HCT116 (cell line): Measurements from ENCODE around the gene DYNC1LI1. TPM values are rescaled to one million over a fixed set of nuclear protein-coding genes. Genes with fewer than 3 reads are reported as not detected.

ENCODE experiments used
- ATAC-seq: fragments of 200-7000 bp; cut with Tn5 transposase; 2 replicates; pipeline ENCODE4 v1.9.1; 2020; ENCODE audit warnings: mild to moderate bottlenecking, moderate library complexity
- BruUV-seq: library from RNA; stranded (reverse); fragments of 400-500 nt; replicated peaks from 2 replicates; lab custom pipeline; 2021; lab: Mats Ljungman, UMichigan
- CTCF ChIA-PET: fragments of 300-600 bp; sonication (Branson Sonifier 250); formaldehyde crosslinking; loops from one replicate; lab custom pipeline; 2021; ENCODE audit warnings: antibody characterized with exemption; lab: Charles Lee
- POLR2A ChIA-PET: fragments of 300-600, 350-600 bp; sonication (Branson Sonifier 250); formaldehyde crosslinking; loops from one replicate; lab custom pipeline; 2021; ENCODE audit warnings: antibody characterized with exemption; lab: Charles Lee
- RAD21 ChIA-PET, 2 experiments: fragments of 300-600 bp; sonication (Branson Sonifier 250); formaldehyde crosslinking; loops; one replicate each; lab custom pipeline; 2023; ENCODE audit warnings: low total read pairs in 2 of 2; ENCODE audit not compliant: uncharacterized antibody in 2 of 2, unreplicated experiment in 2 of 2, low non-redundant PET in 1 of 2; lab: Charles Lee
- DNase-seq: peaks from one replicate; pipeline ENCODE4 v3.0.0-alpha.2; 2010; ENCODE audit warnings: low read depth, low spot score
- H2AFZ ChIP-seq: fragments of 200-600 bp; shearing (Covaris generic), sonication (generic); 2 replicates; pipeline ENCODE4 v1.6.1; 2017; ENCODE audit warnings: low read depth, mixed run types, mixed read lengths, antibody characterized with exemption, low read length; ENCODE audit not compliant: poor library complexity, severe bottlenecking
- H3K27ac ChIP-seq: 2 replicates; pipeline ENCODE4 v1.5.1; 2012; ENCODE audit warnings: low read depth, low read length
- H3K27me3 ChIP-seq: fragments of 200-600 bp; sonication (generic); 2 replicates; pipeline ENCODE4 v1.6.1; 2016; ENCODE audit warnings: mixed run types, low read length, mixed read lengths; ENCODE audit not compliant: insufficient read depth
- H3K36me3 ChIP-seq, 2 experiments: fragments of 200-500 bp in 1 of 2; fragments of 200-600 bp in 1 of 2; sonication (Bioruptor generic) in 1 of 2; sonication (generic) in 1 of 2; 2 replicates each; pipeline versions ENCODE4 v1.5.1 to v1.6.1; 2014 to 2016; ENCODE audit warnings: low read length in 2 of 2, inconsistent platforms in 1 of 2, mixed read lengths in 1 of 2, mixed run types in 1 of 2; ENCODE audit not compliant: insufficient read depth in 2 of 2, control insufficient read depth in 1 of 2
- H3K4me1 ChIP-seq, 2 experiments: fragments of 200-600 bp in 1 of 2; sonication (generic) in 1 of 2; 2 replicates each; pipeline versions ENCODE4 v1.5.1 to v1.6.1; 2012 to 2017; ENCODE audit warnings: low read length in 2 of 2, inconsistent platforms in 1 of 2, mild to moderate bottlenecking in 1 of 2, mixed read lengths in 1 of 2, mixed run types in 1 of 2, moderate library complexity in 1 of 2; ENCODE audit not compliant: insufficient read depth in 2 of 2, control insufficient read depth in 1 of 2
- H3K4me2 ChIP-seq: fragments of 200-600 bp; sonication (generic); 2 replicates; pipeline ENCODE4 v1.6.1; 2017; ENCODE audit warnings: mixed run types, low read length, mixed read lengths
- H3K4me3 ChIP-seq, 2 experiments: fragments of 200-600 bp in 1 of 2; sonication (generic) in 1 of 2; replicated peaks in 1 of 2; 2 replicates each; pipeline ENCODE4 v1.5.1; 2011 to 2016; ENCODE audit warnings: low read length in 2 of 2, control low read depth in 1 of 2, low read depth in 1 of 2, mild to moderate bottlenecking in 1 of 2, mixed read lengths in 1 of 2, mixed run types in 1 of 2
- H3K79me2 ChIP-seq: fragments of 200-600 bp; sonication (generic); 2 replicates; pipeline ENCODE4 v1.6.1; 2017; ENCODE audit warnings: mild to moderate bottlenecking, mixed run types, low read length, moderate library complexity, mixed read lengths; ENCODE audit not compliant: insufficient read depth
- H3K9ac ChIP-seq: fragments of 200-600 bp; sonication (generic); 2 replicates; pipeline ENCODE4 v1.6.1; 2016; ENCODE audit warnings: low read length, mixed read lengths
- H3K9me2 ChIP-seq: fragments of 200-600 bp; sonication (generic), shearing (Covaris generic); 2 replicates; pipeline ENCODE4 v1.6.1; 2017; ENCODE audit warnings: mixed run types, mild to moderate bottlenecking, moderate library complexity; ENCODE audit not compliant: insufficient read depth
- H3K9me3 ChIP-seq, 2 experiments: fragments of 200-500 bp in 1 of 2; fragments of 200-600 bp in 1 of 2; sonication (Bioruptor generic) in 1 of 2; sonication (generic) in 1 of 2; 2 replicates each; pipeline ENCODE4 v1.6.1; 2014 to 2017; ENCODE audit warnings: low read length in 2 of 2, mixed read lengths in 2 of 2, inconsistent platforms in 1 of 2, low read depth in 1 of 2, mild to moderate bottlenecking in 1 of 2, mixed run types in 1 of 2, moderate library complexity in 1 of 2; ENCODE audit not compliant: control insufficient read depth in 1 of 2, insufficient read depth in 1 of 2
- H4K20me1 ChIP-seq: fragments of 200-600 bp; sonication (generic), shearing (Covaris generic); 2 replicates; pipeline ENCODE4 v1.6.1; 2017; ENCODE audit warnings: mixed run types, mild to moderate bottlenecking, moderate library complexity; ENCODE audit not compliant: insufficient read depth
- ATF3 ChIP-seq: IDR thresholded peaks from 2 replicates; pipeline ENCODE4 v1.6.1; 2012
- CBX3 ChIP-seq: IDR thresholded peaks from 2 replicates; pipeline ENCODE4 v1.6.1; 2012; ENCODE audit warnings: low read depth
- CEBPB ChIP-seq: IDR thresholded peaks from 2 replicates; pipeline ENCODE4 v1.6.1; 2012; ENCODE audit warnings: low read depth
- CTCF ChIP-seq, 3 experiments: fragments of 200-600 bp in 1 of 3; sonication (generic) in 1 of 3; IDR thresholded peaks in 2 of 3; conservative IDR thresholded peaks in 1 of 3; 2 replicates each; pipeline ENCODE4 v1.5.1; 2012 to 2017; ENCODE audit warnings: low read depth in 2 of 3, low read length in 2 of 3, antibody characterized with exemption in 1 of 3, borderline replicate concordance in 1 of 3, control low read depth in 1 of 3, mild to moderate bottlenecking in 1 of 3, mixed read lengths in 1 of 3, mixed run types in 1 of 3, moderate library complexity in 1 of 3; ENCODE audit not compliant: insufficient read depth in 1 of 3
- EGR1 ChIP-seq: IDR thresholded peaks from 2 replicates; pipeline ENCODE4 v1.6.1; 2012; ENCODE audit warnings: low read depth
- ELF1 ChIP-seq: IDR thresholded peaks from 2 replicates; pipeline ENCODE4 v1.6.1; 2012; ENCODE audit warnings: low read depth, borderline replicate concordance
- EZH2 ChIP-seq: fragments of 200-600 bp; sonication (generic); IDR thresholded peaks from 2 replicates; pipeline ENCODE4 v1.6.1; 2017; ENCODE audit warnings: antibody characterized with exemption, mixed run types
- FOSL1 ChIP-seq: IDR thresholded peaks from 2 replicates; pipeline ENCODE4 v1.6.1; 2012; ENCODE audit warnings: low read depth
- JUND ChIP-seq: IDR thresholded peaks from 2 replicates; pipeline ENCODE4 v1.6.1; 2012
- MAX ChIP-seq: IDR thresholded peaks from 2 replicates; pipeline ENCODE4 v1.6.1; 2012
- POLR2A ChIP-seq: IDR thresholded peaks from 2 replicates; pipeline ENCODE4 v1.7.0; 2011; ENCODE audit warnings: borderline replicate concordance; ENCODE audit not compliant: insufficient read depth, insufficient read length; ENCODE audit errors: extremely low read depth
- POLR2AphosphoS5 ChIP-seq: IDR thresholded peaks from 2 replicates; pipeline ENCODE4 v1.6.1; 2011; ENCODE audit warnings: mild to moderate bottlenecking, low read depth, low read length, moderate library complexity
- REST ChIP-seq: IDR thresholded peaks from 2 replicates; pipeline ENCODE4 v1.6.1; 2012; ENCODE audit warnings: low read depth
- SIN3A ChIP-seq: IDR thresholded peaks from 2 replicates; pipeline ENCODE4 v1.6.1; 2012; ENCODE audit warnings: low read depth
- TCF7L2 ChIP-seq: IDR thresholded peaks from 2 replicates; pipeline ENCODE4 v1.7.0; 2011; ENCODE audit warnings: borderline replicate concordance, inconsistent platforms; ENCODE audit not compliant: insufficient read depth, insufficient read length; ENCODE audit errors: extremely low read depth
- YY1 ChIP-seq: IDR thresholded peaks from 2 replicates; pipeline ENCODE4 v1.6.1; 2011; ENCODE audit warnings: low read length, low read depth, moderate library complexity, mild to moderate bottlenecking; ENCODE audit not compliant: insufficient replicate concordance; ENCODE audit errors: extremely low read depth
- ZFX ChIP-seq: fragments of 450-650 bp; IDR thresholded peaks from 2 replicates; pipeline ENCODE4 v1.6.1; 2017
- ZNF274 ChIP-seq: fragments of 200-500 bp; sonication (Bioruptor generic); IDR thresholded peaks from 2 replicates; pipeline ENCODE4 v1.6.1; 2014; ENCODE audit warnings: mild to moderate bottlenecking, low read depth, low read length, inconsistent platforms
- intact Hi-C: fragments of 100-400 bp; cut with micrococcal nuclease; formaldehyde crosslinking; loops from 2 replicates; pipeline ENCODE4 v1.10.0; 2022
- total RNA-seq: library from RNA; stranded (reverse); gene quantifications from one replicate; pipeline ENCODE4 v1.2.1, GENCODE V29; 2021; ENCODE audit not compliant: unreplicated experiment

Gene DYNC1LI1
- total RNA-seq, 1 experiment from 2014 or later: 39.4 TPM

- TF ChIP-seq EZH2 (no peak), CEBPB (no peak), ZNF274 (no peak)
- ChIA-PET CTCF (no interaction called here), POLR2A (no interaction called here), RAD21 (no interaction called here)
- H3K36me3 ChIP-seq: no peaks in the 10 kb centered on the region
- H3K9ac ChIP-seq: no peak overlapping the region
- H2AFZ ChIP-seq: no peak overlapping the region
- H3K4me3 ChIP-seq: no peak overlapping the region
- intact Hi-C loops: no loop called here
- H3K9me3 ChIP-seq: no peaks in the 10 kb centered on the region
- H3K4me2 ChIP-seq: no peak overlapping the region
- no peaks in the 10 kb centered on the region for H3K9me2 ChIP-seq
- H4K20me1 ChIP-seq: no peaks in the 10 kb centered on the region
- H3K27ac ChIP-seq: no peak overlapping the region
- H3K79me2 ChIP-seq: no peaks in the 10 kb centered on the region
- H3K27me3 ChIP-seq: no peaks in the 10 kb centered on the region
- ATAC-seq (no peak), DNase-seq (no peak)
- BruUV-seq: no TSS peak
- H3K4me1 ChIP-seq: no peaks in the 10 kb centered on the region
Measured at GRCh38 chr3:32607522-32607921, 36.9 kb upstream of the DYNC1LI1 start.

GRCh38 chr3:32606960-32607359 lies 36.3 kb upstream of the DYNC1LI1 start:
- no peaks in the 10 kb centered on the region for H4K20me1 ChIP-seq
- no peak overlapping the region for H2AFZ ChIP-seq
- H3K27ac ChIP-seq: no peak overlapping the region
- no peaks in the 10 kb centered on the region for H3K9me3 ChIP-seq
- H3K36me3 ChIP-seq: no peaks in the 10 kb centered on the region
- DNase-seq (no peak), ATAC-seq (no peak)
- no peak overlapping the region for H3K4me3 ChIP-seq
- no peak overlapping the region for H3K9ac ChIP-seq
- ChIA-PET CTCF (no interaction called here), POLR2A (no interaction called here), RAD21 (no interaction called here)
- no peak overlapping the region for H3K4me2 ChIP-seq
- no peaks in the 10 kb centered on the region for H3K79me2 ChIP-seq
- no peaks in the 10 kb centered on the region for H3K4me1 ChIP-seq
- H3K27me3 ChIP-seq: no peaks in the 10 kb centered on the region
- intact Hi-C loops: no loop called here
- no peaks in the 10 kb centered on the region for H3K9me2 ChIP-seq
- BruUV-seq: no TSS peak
- no peak for TF ChIP-seq ELF1
- TF ChIP-seq SIN3A: no peak
- no peak for TF ChIP-seq MAX
- TF ChIP-seq CTCF (IDR thresholded peaks at IDR 0.05 in 2 of 3, conservative IDR thresholded peaks at IDR 0.05 in 1 of 3; ENCODE audit: borderline replicate concordance in 1 of 3, insufficient read depth in 1 of 3, low read depth in 2 of 3, low read length in 2 of 3): no peak
- TF ChIP-seq CEBPB: no peak
- TF ChIP-seq FOSL1: no peak
- TF ChIP-seq CBX3: no peak
- no peak for TF ChIP-seq POLR2A
- no peak for TF ChIP-seq POLR2AphosphoS5
- no peak for TF ChIP-seq YY1
- TF ChIP-seq TCF7L2: no peak
- TF ChIP-seq EGR1: no peak
- no peak for TF ChIP-seq REST
- TF ChIP-seq ATF3: no peak
- no peak for TF ChIP-seq ZFX
- TF ChIP-seq JUND: no peak
